Panc1 (cell line): ENCODE data around the gene DDX1. TPM values are rescaled to one million over a fixed set of nuclear protein-coding genes. Genes with fewer than 3 reads are reported as not detected.

Source experiments
- total RNA-seq: library from RNA; stranded (reverse); gene quantifications from one replicate; pipeline ENCODE4 v1.2.1, GENCODE V29; 2021; ENCODE audit not compliant: unreplicated experiment

DDX1 gene
- total RNA-seq, 1 experiment from 2014 or later, result 102 TPM

Other genes starting within 250 kb of the DDX1 start
- 36.3 TPM for gene NBAS, start 30.5 kb upstream of the DDX1 start, total RNA-seq